K562 (cell line): Measurements from ENCODE around the gene PIK3C2G. TPM values are rescaled to one million over a fixed set of nuclear protein-coding genes. Genes with fewer than 3 reads are reported as not detected.

Source experiments
- ATAC-seq: fragments of 200-7000 bp; cut with Tn5 transposase; 3 replicates; pipeline ENCODE4 v1.9.1; 2020; ENCODE audit warnings: moderate library complexity
- BruUV-seq: library from RNA; stranded (reverse); fragments of 400-500 nt; replicated peaks from 2 replicates; lab custom pipeline; 2021; lab: Mats Ljungman, UMichigan
- CTCF ChIA-PET: fragments of 300-600 bp; formaldehyde crosslinking; extraction: SDS; loops from one replicate; lab custom pipeline; 2021; ENCODE audit warnings: low intra/inter-chr PET ratio; lab: Yijun Ruan, JAX
- POLR2A ChIA-PET: fragments of 300-600, 350-650 bp; sonication (Branson Sonifier 250); formaldehyde crosslinking; extraction: SDS; loops from one replicate; lab custom pipeline; 2021; ENCODE audit warnings: antibody characterized with exemption, inconsistent platforms; lab: Yijun Ruan, JAX
- DNase-seq, 4 experiments: peaks; one replicate each; pipeline versions ENCODE4 v3.0.0 to v3.0.0-alpha.2; 2011 to 2018; ENCODE audit warnings: low spot score in 3 of 4, mixed read lengths in 3 of 4; ENCODE audit errors: extremely low read depth in 1 of 4
- FAIRE-seq: peaks from 2 replicates; lab custom pipeline; 2011; peaks lifted over from hg19 to GRCh38; lab: Jason Lieb, UNC
- H2AFZ ChIP-seq: 2 replicates; pipeline ENCODE4 v1.6.0; 2011; ENCODE audit warnings: low read depth, low read length, control low read depth, inconsistent platforms
- H3K27ac ChIP-seq: fragments of 200-600 bp; 3 replicates; pipeline ENCODE4 v1.8.0; 2011; ENCODE audit warnings: low read depth, mild to moderate bottlenecking, control low read depth, inconsistent platforms, low read length, moderate library complexity, mixed read lengths; ENCODE audit errors: extremely low read depth
- H3K27me3 ChIP-seq, 2 experiments: fragments of 300-600 bp in 1 of 2; 2 replicates in 1 of 2; 3 replicates in 1 of 2; pipeline versions ENCODE4 v1.6.0 to v1.8.0; 2011; ENCODE audit warnings: inconsistent platforms in 2 of 2, low read length in 2 of 2, mild to moderate bottlenecking in 1 of 2, mixed read lengths in 1 of 2, moderate library complexity in 1 of 2; ENCODE audit not compliant: control insufficient read depth in 2 of 2, insufficient read depth in 2 of 2
- H3K36me3 ChIP-seq: fragments of 300-600 bp; 3 replicates; pipeline ENCODE4 v1.8.0; 2011; ENCODE audit warnings: mild to moderate bottlenecking, low read length, inconsistent platforms; ENCODE audit not compliant: control insufficient read depth, insufficient read depth
- H3K4me1 ChIP-seq, 2 experiments: fragments of 200-600 bp in 1 of 2; replicated peaks in 1 of 2; 2 replicates in 1 of 2; 3 replicates in 1 of 2; pipeline versions ENCODE4 v1.5.1 to v1.8.0; 2011; ENCODE audit warnings: inconsistent platforms in 2 of 2, low read length in 2 of 2, mild to moderate bottlenecking in 1 of 2, mixed read lengths in 1 of 2, moderate library complexity in 1 of 2; ENCODE audit not compliant: control insufficient read depth in 2 of 2, insufficient read depth in 2 of 2
- H3K4me2 ChIP-seq: 2 replicates; pipeline ENCODE4 v1.6.1; 2011; ENCODE audit warnings: low read length, control low read depth, inconsistent platforms, mixed read lengths; ENCODE audit not compliant: insufficient read depth
- H3K4me3 ChIP-seq: fragments of 200-600 bp; sonication (generic), shearing (Covaris generic); 2 replicates; pipeline ENCODE4 v1.5.1; 2016; ENCODE audit warnings: control low read depth, inconsistent platforms
- H3K79me2 ChIP-seq: fragments of 200-600 bp; 3 replicates; pipeline ENCODE4 v1.8.0; 2011; ENCODE audit warnings: low read length, inconsistent platforms; ENCODE audit not compliant: control insufficient read depth, insufficient read depth
- H3K9ac ChIP-seq, 2 experiments: 2 replicates each; pipeline versions ENCODE4 v1.6.0 to v1.6.1; 2011; ENCODE audit warnings: low read depth in 2 of 2, low read length in 2 of 2, control low read depth in 1 of 2, inconsistent platforms in 1 of 2, mild to moderate bottlenecking in 1 of 2, mixed read lengths in 1 of 2; ENCODE audit not compliant: insufficient read depth in 1 of 2
- H3K9me1 ChIP-seq: one replicate; pipeline ENCODE4 v1.6.0; 2011; ENCODE audit warnings: inconsistent platforms, mild to moderate bottlenecking, low read length, moderate library complexity; ENCODE audit not compliant: control insufficient read depth, insufficient read depth
- H3K9me3 ChIP-seq: replicated peaks from 2 replicates; pipeline ENCODE4 v1.5.1; 2011; ENCODE audit warnings: low read depth, low read length, inconsistent platforms; ENCODE audit not compliant: control insufficient read depth, insufficient read depth
- H4K20me1 ChIP-seq: replicated peaks from 2 replicates; pipeline ENCODE4 v1.6.1; 2011; ENCODE audit warnings: low read length, inconsistent platforms, mixed read lengths; ENCODE audit not compliant: control insufficient read depth, insufficient read depth
- HLTF ChIP-seq: fragments of 450-650 bp; IDR thresholded peaks from 2 replicates; pipeline ENCODE4 v1.6.1; 2016
- MAFG ChIP-seq: fragments of 450-650 bp; conservative IDR thresholded peaks from 2 replicates; pipeline ENCODE4 v1.6.1; 2016; ENCODE audit warnings: missing genetic modification characterization, missing compliant biosample characterization
- SMC3 ChIP-seq: conservative IDR thresholded peaks from 2 replicates; pipeline ENCODE4 v1.6.1; 2011; ENCODE audit warnings: low read depth, low read length, improper control_type of control experiment; ENCODE audit not compliant: insufficient read depth
- SOX6 ChIP-seq: fragments of 450-650 bp; IDR thresholded peaks from 2 replicates; pipeline ENCODE4 v1.6.1; 2014; ENCODE audit warnings: mild to moderate bottlenecking
- TARDBP ChIP-seq: fragments of 450-650 bp; IDR thresholded peaks from 2 replicates; pipeline ENCODE4 v1.6.1; 2016
- ZBTB49 ChIP-seq: sonication (generic); formaldehyde crosslinking; IDR thresholded peaks from 2 replicates; pipeline ENCODE4 v1.8.0; 2022; ENCODE audit warnings: missing genetic modification reagents, mild to moderate bottlenecking, borderline replicate concordance
- ZNF408 ChIP-seq: fragments of 250-450 bp; sonication (Bioruptor Pico); IDR thresholded peaks from 2 replicates; pipeline ENCODE4 v1.4.0; 2020; ENCODE audit warnings: low read depth, mild to moderate bottlenecking, moderate library complexity
- ZNF41 ChIP-seq: fragments of 250-450 bp; sonication (Bioruptor Pico); conservative IDR thresholded peaks from 2 replicates; pipeline ENCODE4 v1.4.0; 2020; ENCODE audit warnings: mild to moderate bottlenecking
- WGBS: fragments of 100-300 bp; shearing (Covaris generic); methylation state at CpG from one replicate; pipeline ENCODE4 v1.1.6; 2016; ENCODE audit warnings: low coverage, mixed read lengths; ENCODE audit not compliant: insufficient coverage; ENCODE audit errors: missing lambda C conversion rate; 5-methylcytosine and 5-hydroxymethylcytosine counted together
- in situ Hi-C: fragments of 300-500 bp; cut with MboI; formaldehyde crosslinking; loops from 4 replicates; pipeline ENCODE4 v1.15.0; 2018; ENCODE audit warnings: inconsistent platforms, mixed read lengths
- intact Hi-C: fragments of 100-400 bp; cut with micrococcal nuclease; formaldehyde crosslinking; loops from 2 replicates; pipeline ENCODE4 v1.14.2; 2022
- polyA plus RNA-seq, 8 experiments: library from polyadenylated mRNA; depleted of rRNA in 4 of 8; stranded (reverse) in 5 of 8; unstranded in 3 of 8; fragments of >200 nt; fragmentation: Nextera tagmentation in 2 of 8; fragmentation: Illumina TruSeq in 1 of 8; extraction: Ambion mirVana in 2 of 8; extraction: Trizol in 1 of 8; gene quantifications; 2 replicates each; pipeline versions ENCODE4 v1.2.1 to v1.2.3, GENCODE V29; 2011 to 2014; ENCODE audit warnings: inconsistent platforms in 1 of 8, missing spikeins in 1 of 8
- total RNA-seq, 7 experiments: library from RNA; depleted of rRNA in 6 of 7; stranded (reverse); fragments of >200 nt in 6 of 7; fragmentation: Illumina TruSeq in 2 of 7; extraction: Trizol in 2 of 7; gene quantifications; 2 replicates each; pipeline versions ENCODE4 v1.2.1 to v1.2.3, GENCODE V29; 2011 to 2021; ENCODE audit warnings: low replicate concordance in 1 of 7
- TF ChIP-seq, protein P1 (sequence below): fragments of 200-800 bp; sonication (Bioruptor generic); IDR thresholded peaks from 2 replicates; pipeline ENCODE4 v1.6.1; 2017; ENCODE audit warnings: missing genetic modification characterization, missing compliant biosample characterization

PIK3C2G gene
- total and polyA plus RNA-seq, 9 of the 15 experiments (the other 6 are each of a cell fraction or from before 2014, with no cell fraction given), result not detected

DNA sequence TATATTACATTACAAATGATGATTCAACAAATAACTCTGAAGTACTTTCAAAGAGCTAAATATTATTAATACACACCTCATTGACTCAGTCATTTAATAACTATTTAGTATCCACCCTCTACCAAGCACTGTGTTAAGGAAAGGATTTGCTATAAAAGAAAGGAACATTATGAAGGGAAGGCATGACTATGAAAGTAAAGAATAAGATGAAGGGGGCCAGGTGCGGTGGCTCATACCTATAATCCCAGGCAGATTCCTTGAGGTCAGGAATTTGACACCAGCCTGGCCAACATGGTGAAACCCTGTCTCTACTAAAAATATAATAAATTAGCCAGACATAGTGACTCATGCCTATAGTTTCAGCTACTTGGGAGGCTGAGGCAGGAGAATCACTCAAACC, 368.6 kb downstream of the PIK3C2G start:
- Histone ChIP-seq H3K9ac (no peak overlapping the region), H3K9me1 (no peaks in the 10 kb centered on the region), H3K27me3 (no peaks in the 10 kb centered on the region), H3K9me3 (no peaks in the 10 kb centered on the region), H3K4me3 (no peak overlapping the region), H3K79me2 (no peaks in the 10 kb centered on the region), H3K4me1 (no peaks in the 10 kb centered on the region), H3K4me2 (no peak overlapping the region), H3K27ac (no peak overlapping the region), H4K20me1 (no peaks in the 10 kb centered on the region), H2AFZ (no peak overlapping the region), H3K36me3 (no peaks in the 10 kb centered on the region)
- in situ Hi-C loops (no loop called here), intact Hi-C loops (no loop called here)
- ATAC-seq (no peak), FAIRE-seq (no peak), DNase-seq (no peak)
- 83% methylated on average over 1 of the region's 1 CpG for WGBS
- ChIA-PET CTCF (no interaction called here), POLR2A (no interaction called here)
- BruUV-seq, result no TSS peak
- TF ChIP-seq ZNF408 (no peak), TARDBP (no peak), SOX6 (no peak), MAFG (no peak), HLTF (no peak), ZNF41 (CRISPR knock-in tag) (no peak), ZBTB49 (CRISPR knock-in tag) (no peak), SMC3 (no peak)
- TF ChIP-seq, protein P1, sequence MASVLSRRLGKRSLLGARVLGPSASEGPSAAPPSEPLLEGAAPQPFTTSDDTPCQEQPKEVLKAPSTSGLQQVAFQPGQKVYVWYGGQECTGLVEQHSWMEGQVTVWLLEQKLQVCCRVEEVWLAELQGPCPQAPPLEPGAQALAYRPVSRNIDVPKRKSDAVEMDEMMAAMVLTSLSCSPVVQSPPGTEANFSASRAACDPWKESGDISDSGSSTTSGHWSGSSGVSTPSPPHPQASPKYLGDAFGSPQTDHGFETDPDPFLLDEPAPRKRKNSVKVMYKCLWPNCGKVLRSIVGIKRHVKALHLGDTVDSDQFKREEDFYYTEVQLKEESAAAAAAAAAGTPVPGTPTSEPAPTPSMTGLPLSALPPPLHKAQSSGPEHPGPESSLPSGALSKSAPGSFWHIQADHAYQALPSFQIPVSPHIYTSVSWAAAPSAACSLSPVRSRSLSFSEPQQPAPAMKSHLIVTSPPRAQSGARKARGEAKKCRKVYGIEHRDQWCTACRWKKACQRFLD (CRISPR knock-in tag), result no peak
